Measurements from ENCODE around the gene CCDC33.

DNA sequence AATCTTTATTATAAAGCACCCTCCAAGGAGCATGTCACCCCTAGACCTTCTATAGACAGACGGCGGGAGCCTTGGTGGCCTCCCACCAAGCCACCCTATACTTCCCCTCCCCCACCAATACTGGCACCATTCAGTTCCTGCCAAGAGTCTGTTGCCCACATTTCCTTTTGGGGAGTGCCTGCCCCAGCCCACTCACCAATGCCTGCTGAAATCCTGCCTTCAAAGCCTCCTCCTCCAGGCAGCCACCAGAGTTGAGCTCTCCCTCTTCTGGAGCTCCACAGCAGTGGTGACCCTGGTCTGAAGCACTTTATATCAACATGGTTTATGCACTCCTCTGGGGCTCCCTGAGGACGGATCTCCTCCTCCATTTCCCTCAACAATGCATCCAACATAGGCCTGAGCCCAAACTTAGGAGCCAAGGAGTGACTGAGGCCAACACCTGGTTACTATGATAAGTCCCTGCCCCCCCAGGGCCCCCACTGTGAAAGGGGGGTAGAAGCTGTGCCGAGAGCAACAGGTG, 8.8 kb downstream of the CCDC33 start:
- TF ChIP-seq, protein P1, sequence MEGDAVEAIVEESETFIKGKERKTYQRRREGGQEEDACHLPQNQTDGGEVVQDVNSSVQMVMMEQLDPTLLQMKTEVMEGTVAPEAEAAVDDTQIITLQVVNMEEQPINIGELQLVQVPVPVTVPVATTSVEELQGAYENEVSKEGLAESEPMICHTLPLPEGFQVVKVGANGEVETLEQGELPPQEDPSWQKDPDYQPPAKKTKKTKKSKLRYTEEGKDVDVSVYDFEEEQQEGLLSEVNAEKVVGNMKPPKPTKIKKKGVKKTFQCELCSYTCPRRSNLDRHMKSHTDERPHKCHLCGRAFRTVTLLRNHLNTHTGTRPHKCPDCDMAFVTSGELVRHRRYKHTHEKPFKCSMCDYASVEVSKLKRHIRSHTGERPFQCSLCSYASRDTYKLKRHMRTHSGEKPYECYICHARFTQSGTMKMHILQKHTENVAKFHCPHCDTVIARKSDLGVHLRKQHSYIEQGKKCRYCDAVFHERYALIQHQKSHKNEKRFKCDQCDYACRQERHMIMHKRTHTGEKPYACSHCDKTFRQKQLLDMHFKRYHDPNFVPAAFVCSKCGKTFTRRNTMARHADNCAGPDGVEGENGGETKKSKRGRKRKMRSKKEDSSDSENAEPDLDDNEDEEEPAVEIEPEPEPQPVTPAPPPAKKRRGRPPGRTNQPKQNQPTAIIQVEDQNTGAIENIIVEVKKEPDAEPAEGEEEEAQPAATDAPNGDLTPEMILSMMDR (IDR thresholded peaks at IDR 0.05) = no peak
- TF ChIP-seq POLR2A (IDR thresholded peaks at IDR 0.05) = no peak
